Body of pancreas (tissue), 4 donors: ENCODE results near the gene PCDHB12.
"Not testable (repeated sequence)": the region's sequence is repeated elsewhere in the genome, so short reads cannot be mapped to it uniquely, and the experiment has no call there.

ENCODE experiments used
- POLR2A ChIP-seq, 3 donors: fragments of 450-650 bp; IDR thresholded peaks; one replicate each; pipeline ENCODE4 v1.6.1; 2016; ENCODE audit warnings: antibody characterized with exemption in 3 of 3, mild to moderate bottlenecking in 2 of 3
- TF ChIP-seq, protein P1 (sequence below), 7 experiments: fragments of 450-650 bp in 4 of 7; fragments of 200-600 bp in 3 of 7; sonication (generic) in 3 of 7; IDR thresholded peaks; one replicate each; pipeline ENCODE4 v1.5.1; 2016 to 2019; ENCODE audit warnings: antibody characterized with exemption in 7 of 7

DNA sequence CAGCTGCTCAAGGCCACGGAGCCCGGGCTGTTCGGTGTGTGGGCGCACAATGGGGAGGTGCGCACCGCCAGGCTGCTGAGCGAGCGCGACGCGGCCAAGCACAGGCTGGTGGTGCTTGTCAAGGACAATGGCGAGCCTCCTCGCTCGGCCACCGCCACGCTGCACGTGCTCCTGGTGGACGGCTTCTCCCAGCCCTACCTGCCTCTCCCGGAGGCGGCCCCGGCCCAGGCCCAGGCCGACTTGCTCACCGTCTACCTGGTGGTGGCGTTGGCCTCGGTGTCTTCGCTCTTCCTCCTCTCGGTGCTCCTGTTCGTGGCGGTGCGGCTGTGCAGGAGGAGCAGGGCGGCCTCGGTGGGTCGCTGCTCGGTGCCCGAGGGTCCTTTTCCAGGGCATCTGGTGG is 19.4 kb upstream of the PCDHB12 start:
- TF ChIP-seq, protein P1, sequence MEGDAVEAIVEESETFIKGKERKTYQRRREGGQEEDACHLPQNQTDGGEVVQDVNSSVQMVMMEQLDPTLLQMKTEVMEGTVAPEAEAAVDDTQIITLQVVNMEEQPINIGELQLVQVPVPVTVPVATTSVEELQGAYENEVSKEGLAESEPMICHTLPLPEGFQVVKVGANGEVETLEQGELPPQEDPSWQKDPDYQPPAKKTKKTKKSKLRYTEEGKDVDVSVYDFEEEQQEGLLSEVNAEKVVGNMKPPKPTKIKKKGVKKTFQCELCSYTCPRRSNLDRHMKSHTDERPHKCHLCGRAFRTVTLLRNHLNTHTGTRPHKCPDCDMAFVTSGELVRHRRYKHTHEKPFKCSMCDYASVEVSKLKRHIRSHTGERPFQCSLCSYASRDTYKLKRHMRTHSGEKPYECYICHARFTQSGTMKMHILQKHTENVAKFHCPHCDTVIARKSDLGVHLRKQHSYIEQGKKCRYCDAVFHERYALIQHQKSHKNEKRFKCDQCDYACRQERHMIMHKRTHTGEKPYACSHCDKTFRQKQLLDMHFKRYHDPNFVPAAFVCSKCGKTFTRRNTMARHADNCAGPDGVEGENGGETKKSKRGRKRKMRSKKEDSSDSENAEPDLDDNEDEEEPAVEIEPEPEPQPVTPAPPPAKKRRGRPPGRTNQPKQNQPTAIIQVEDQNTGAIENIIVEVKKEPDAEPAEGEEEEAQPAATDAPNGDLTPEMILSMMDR (IDR thresholded peaks at IDR 0.05) = not testable (repeated sequence)
- TF ChIP-seq POLR2A (IDR thresholded peaks at IDR 0.05) = not testable (repeated sequence)
